ENCODE measurements around the gene ERC1.
"Not testable (repeated sequence)": the region's sequence is repeated elsewhere in the genome, so short reads cannot be mapped to it uniquely, and the experiment has no call there.

Gene ERC1

GRCh38 chr12:1330477-1330827, 339.4 kb downstream of the ERC1 start:
- CTCF ChIA-PET: interaction anchor here (1.3 to 1.6 kb wide), 2 partner anchors 11 to 12 kb away, joined by 3 read pairs; no protein-coding TSS in a partner anchor
- TF ChIP-seq CTCF (IDR thresholded peaks at IDR 0.05; ENCODE audit: insufficient read depth, low read length, missing control alignments): no peak
- POLR2A ChIA-PET: no interaction called here
- DNase-seq (ENCODE audit: low read depth, low spot score): no peak
- H3K4me3 ChIP-seq (ENCODE audit: low read depth, low read length): no peak overlapping the region

GRCh38 chr12:1332327-1332726, 341.3 kb downstream of the ERC1 start:
- H3K4me3 ChIP-seq (ENCODE audit: low read depth, low read length): no peak overlapping the region
- TF ChIP-seq CTCF (IDR thresholded peaks at IDR 0.05; ENCODE audit: insufficient read depth, low read length, missing control alignments): no peak
- ChIA-PET CTCF (interaction anchor here (0.9 kb wide), 1 partner anchor 10 kb away, joined by 3 read pairs; no protein-coding TSS in a partner anchor), POLR2A (no interaction called here)
- no peak for DNase-seq (ENCODE audit: low read depth, low spot score)

GRCh38 chr12:1338483-1339177, 347.6 kb downstream of the ERC1 start:
- H3K4me3 ChIP-seq (ENCODE audit: low read depth, low read length): no peak overlapping the region
- TF ChIP-seq CTCF (IDR thresholded peaks at IDR 0.05; ENCODE audit: insufficient read depth, low read length, missing control alignments): no peak
- DNase-seq (ENCODE audit: low read depth, low spot score): no peak
- POLR2A ChIA-PET: no interaction called here
- CTCF ChIA-PET: no interaction called here

GRCh38 chr12:1339178-1339541, 348.1 kb downstream of the ERC1 start:
- H3K4me3 ChIP-seq (ENCODE audit: low read depth, low read length); DNase-seq (ENCODE audit: low read depth, low spot score); POLR2A ChIA-PET; CTCF ChIA-PET: not testable (repeated sequence)

DNA sequence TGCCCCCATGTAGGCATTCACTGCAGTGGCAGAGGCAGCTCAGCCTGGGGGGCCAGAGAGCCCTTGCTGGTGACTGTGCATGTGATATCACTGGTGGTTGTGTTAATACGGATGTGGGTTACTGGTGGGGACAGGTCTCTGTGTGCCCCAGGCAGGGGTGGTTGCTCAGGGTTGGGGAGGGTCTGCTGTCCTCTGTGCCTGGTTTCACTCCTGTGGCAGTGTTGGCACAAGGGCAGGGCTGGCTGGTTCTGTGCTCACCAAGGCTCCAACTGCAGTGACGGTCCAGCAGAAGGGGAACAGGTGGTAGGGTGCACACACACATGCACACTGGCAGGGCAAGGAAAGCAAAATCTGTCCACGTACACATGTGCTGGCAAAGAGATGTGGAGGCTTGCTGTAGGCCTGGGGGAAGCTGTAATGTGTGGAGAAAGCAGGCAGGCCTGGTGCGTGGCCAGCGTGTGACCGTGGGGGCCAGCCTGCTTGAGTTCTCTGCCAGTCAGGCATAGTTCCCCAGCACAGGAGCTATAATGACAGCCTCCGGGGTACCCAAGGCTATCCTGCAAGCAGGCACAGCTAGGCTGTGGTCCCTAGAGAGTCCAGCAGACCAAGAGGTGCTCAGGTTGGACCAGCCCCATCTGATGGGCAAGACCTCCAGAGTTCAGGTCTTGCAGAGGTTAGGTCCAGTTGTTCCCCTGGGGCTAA, 348.7 kb downstream of the ERC1 start:
- CTCF ChIA-PET: no interaction called here
- no peak for DNase-seq (ENCODE audit: low read depth, low spot score)
- TF ChIP-seq CTCF (IDR thresholded peaks at IDR 0.05; ENCODE audit: insufficient read depth, low read length, missing control alignments): no peak
- POLR2A ChIA-PET: no interaction called here
- no peak overlapping the region for H3K4me3 ChIP-seq (ENCODE audit: low read depth, low read length)

- POLR2A ChIA-PET; DNase-seq (ENCODE audit: low read depth, low spot score); H3K4me3 ChIP-seq (ENCODE audit: low read depth, low read length); CTCF ChIA-PET: not testable (repeated sequence)
Observed at GRCh38 chr12:1341270-1341669, 350.2 kb downstream of the ERC1 start.

- ChIA-PET CTCF (no interaction called here), POLR2A (interaction anchor here (0.5 kb wide), 1 partner anchor 940 kb away, joined by 3 read pairs; no protein-coding TSS in a partner anchor)
- no peak for TF ChIP-seq CTCF (IDR thresholded peaks at IDR 0.05; ENCODE audit: insufficient read depth, low read length, missing control alignments)
- no peak overlapping the region for H3K4me3 ChIP-seq (ENCODE audit: low read depth, low read length)
- no peak for DNase-seq (ENCODE audit: low read depth, low spot score)
Observed at GRCh38 chr12:1343422-1343821, 352.4 kb downstream of the ERC1 start.
